Colon (tissue), 2 donors: ENCODE measurements around the gene HIRIP3.
"Not testable (repeated sequence)": the region's sequence is repeated elsewhere in the genome, so short reads cannot be mapped to it uniquely, and the experiment has no call there.

Source experiments
- FAIRE-seq: peaks from 2 replicates; lab custom pipeline; 2012; peaks lifted over from hg19 to GRCh38; lab: Jason Lieb, UNC
- donor health status: control.
- donor health status: control.

Gene HIRIP3

DNA sequence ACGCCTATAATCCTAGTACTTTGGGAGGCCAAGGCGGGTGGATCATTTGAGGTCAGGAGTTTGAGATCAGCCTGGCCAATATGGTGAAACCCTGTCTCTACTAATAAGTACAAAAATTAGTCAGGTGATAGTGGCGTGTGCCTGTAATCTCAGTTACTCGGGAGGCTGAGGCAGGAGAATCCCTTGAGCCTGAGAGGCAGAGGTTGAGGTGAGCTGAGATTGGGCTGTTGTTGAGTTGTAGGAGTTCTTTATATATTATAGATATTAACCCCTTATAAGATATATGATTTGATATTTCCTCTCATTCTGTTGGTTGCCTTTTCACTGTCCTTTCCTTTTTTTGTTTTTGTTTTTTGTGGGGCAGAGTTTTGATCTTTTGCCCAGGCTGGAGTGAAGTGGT lies 35.6 kb downstream of the HIRIP3 start:
- FAIRE-seq, result not testable (repeated sequence)

GRCh38 chr16:29959293-29959692 lies 36.1 kb downstream of the HIRIP3 start:
- FAIRE-seq, result no peak

GRCh38 chr16:29958756-29959155 lies 36.7 kb downstream of the HIRIP3 start:
- no peak for FAIRE-seq

- no peak for FAIRE-seq
These were observed 43.6 kb downstream of the HIRIP3 start for GRCh38 chr16:29951625-29952365.

DNA sequence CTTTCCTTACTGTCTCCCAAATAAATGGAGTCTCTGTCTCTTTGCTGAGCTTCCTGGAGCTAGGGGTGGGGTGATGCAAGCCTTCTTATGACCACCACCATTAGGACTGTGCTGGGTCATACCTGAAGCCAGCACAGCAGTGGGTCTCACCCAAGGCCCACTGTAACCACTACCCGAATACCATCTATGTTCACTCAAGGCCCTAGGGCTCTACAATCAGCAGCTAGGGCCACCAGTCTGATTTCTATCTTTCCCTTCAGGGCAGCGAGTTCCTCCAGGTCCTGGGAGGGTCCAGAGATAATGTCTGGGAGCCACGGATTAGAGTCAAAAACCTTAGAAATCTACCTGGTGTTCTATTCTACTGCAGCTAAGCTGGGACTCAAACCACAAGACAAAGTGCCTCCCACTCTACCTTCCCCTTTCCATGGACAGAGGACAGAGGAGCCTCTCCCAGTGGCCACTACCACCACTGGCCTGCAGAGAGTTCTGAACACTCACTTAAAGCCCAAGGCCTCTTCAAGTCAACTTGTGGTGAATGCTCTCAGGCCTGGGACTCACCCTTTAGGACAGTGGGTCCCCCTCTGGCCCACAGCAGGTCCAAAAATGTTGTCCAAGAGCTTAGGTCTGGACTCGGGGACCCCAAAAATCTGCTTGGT lies 44.5 kb downstream of the HIRIP3 start:
- no peak for FAIRE-seq

GRCh38 chr16:29947897-29948296 lies 47.5 kb downstream of the HIRIP3 start:
- FAIRE-seq, result no peak

DNA sequence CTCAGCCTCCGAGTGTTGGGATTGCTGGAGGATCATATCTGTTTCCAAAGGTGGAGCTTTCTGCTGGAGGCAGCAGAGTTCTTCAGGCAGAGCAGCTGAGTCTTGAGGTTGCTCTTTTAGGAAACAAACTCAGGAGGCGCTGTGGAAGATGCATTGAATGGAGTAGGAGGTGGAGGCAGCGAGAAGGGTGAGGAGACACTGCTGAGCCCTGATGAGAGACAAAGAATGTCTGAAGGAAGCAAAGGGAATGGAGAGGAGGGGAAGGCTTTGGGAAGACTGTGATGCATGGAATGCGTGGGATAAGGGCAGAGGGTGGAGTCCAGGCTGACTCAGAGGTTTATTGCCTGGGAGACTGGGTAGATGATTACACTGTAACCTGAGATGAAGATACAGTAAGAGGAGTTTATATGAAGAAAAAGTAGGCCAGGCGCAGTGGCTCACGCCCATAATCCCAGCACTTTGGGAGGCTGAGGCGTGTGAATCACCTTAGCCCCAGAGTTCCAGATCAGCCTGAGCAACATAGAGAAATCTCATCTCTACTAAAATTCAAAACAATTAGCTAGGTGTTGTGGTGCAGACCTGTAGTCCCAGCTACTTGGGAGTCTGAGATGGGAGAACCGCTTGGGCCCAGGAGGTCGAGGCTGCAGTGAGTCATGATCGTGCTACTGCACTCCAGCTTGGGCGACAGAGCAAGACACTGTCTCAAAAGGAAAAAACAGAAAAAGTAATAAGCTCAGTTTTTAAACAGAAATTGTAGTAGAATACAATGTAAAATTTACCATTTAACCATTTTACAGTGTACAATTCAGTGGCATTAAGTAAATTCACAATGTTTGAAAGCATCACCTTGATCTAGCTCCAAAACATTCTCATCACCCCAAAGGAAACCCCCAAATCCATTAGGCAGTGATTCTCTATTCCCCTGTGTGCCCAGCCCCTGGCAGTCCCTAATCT lies 51.3 kb downstream of the HIRIP3 start:
- FAIRE-seq, result no peak
